Upper lobe of left lung (tissue), 6 donors: ENCODE measurements around the gene CEP68. TPM values are rescaled to one million over a fixed set of nuclear protein-coding genes. Genes with fewer than 3 reads are reported as not detected.

Experiments used
- ATAC-seq, 2 donors: fragments of 200-7000 bp; cut with Tn5 transposase; one replicate each; pipeline ENCODE4 v1.9.1; 2022; ENCODE audit warnings: mild to moderate bottlenecking in 2 of 2, moderate library complexity in 2 of 2; ENCODE audit not compliant: low FRiP score in 2 of 2
- DNase-seq, 2 donors: peaks; one replicate each; pipeline ENCODE4 v3.0.0-alpha.2; 2019 to 2020
- H3K27ac ChIP-seq, 4 donors: fragments of 200-600 bp; sonication (generic); one replicate each; pipeline ENCODE4 v1.5.1; 2016 to 2019
- H3K27me3 ChIP-seq, 4 donors: fragments of 200-600 bp; sonication (generic); one replicate each; pipeline ENCODE4 v1.5.1; 2017 to 2019
- H3K36me3 ChIP-seq, 4 donors: fragments of 200-600 bp; sonication (generic); one replicate each; pipeline ENCODE4 v1.5.1; 2016 to 2019
- H3K4me1 ChIP-seq, 4 donors: fragments of 200-600 bp; sonication (generic); one replicate each; pipeline ENCODE4 v1.5.1; 2018 to 2019
- H3K4me3 ChIP-seq, 4 donors: fragments of 200-600 bp; sonication (generic); one replicate each; pipeline ENCODE4 v1.5.1; 2017 to 2019; ENCODE audit warnings: mild to moderate bottlenecking in 2 of 4, moderate library complexity in 1 of 4
- H3K9me3 ChIP-seq, 4 donors: fragments of 200-600 bp; sonication (generic); one replicate each; pipeline ENCODE4 v1.5.1; 2018 to 2019
- EP300 ChIP-seq, 4 donors: sonication (generic); formaldehyde crosslinking; IDR thresholded peaks; one replicate each; pipeline ENCODE4 v1.5.1; 2017; ENCODE audit warnings: antibody characterized with exemption in 4 of 4, control low read depth in 2 of 4
- POLR2A ChIP-seq, 4 donors: fragments of 450-650 bp; IDR thresholded peaks; one replicate each; pipeline ENCODE4 v1.5.1; 2016 to 2017; ENCODE audit warnings: antibody characterized with exemption in 4 of 4, mild to moderate bottlenecking in 2 of 4
- POLR2AphosphoS5 ChIP-seq, 2 donors: sonication (generic); formaldehyde crosslinking; IDR thresholded peaks; one replicate each; pipeline ENCODE4 v1.5.1; 2017; ENCODE audit warnings: antibody characterized with exemption in 2 of 2
- WGBS, 2 donors: methylation state at CpG; one replicate each; pipeline ENCODE4 v1.1.5; 2017 to 2018; 5-methylcytosine and 5-hydroxymethylcytosine counted together
- total RNA-seq, 6 donors: library from RNA; depleted of rRNA in 4 of 6; stranded (reverse); fragments of >200 nt in 4 of 6; gene quantifications; one replicate each; pipeline versions ENCODE4 v1.1.0 to v1.2.1, GENCODE V29; 2016 to 2021
- TF ChIP-seq, protein P1 (sequence below), 6 experiments: fragments of 450-650 bp in 4 of 6; fragments of 200-600 bp in 2 of 6; sonication (generic) in 2 of 6; IDR thresholded peaks; one replicate each; pipeline ENCODE4 v1.5.1; 2016 to 2019; ENCODE audit warnings: antibody characterized with exemption in 6 of 6
- donor health status: DM: no; HTN: no; CAD: no; lungs with moderate emphysema.
- donor health status: DM: no; HTN: yes; CAD: no; lungs with severe emphysema.

CEP68 gene
- total RNA-seq, 6 donors from 2014 or later, result 9.4 to 24.1 (median 13.3) TPM

DNA sequence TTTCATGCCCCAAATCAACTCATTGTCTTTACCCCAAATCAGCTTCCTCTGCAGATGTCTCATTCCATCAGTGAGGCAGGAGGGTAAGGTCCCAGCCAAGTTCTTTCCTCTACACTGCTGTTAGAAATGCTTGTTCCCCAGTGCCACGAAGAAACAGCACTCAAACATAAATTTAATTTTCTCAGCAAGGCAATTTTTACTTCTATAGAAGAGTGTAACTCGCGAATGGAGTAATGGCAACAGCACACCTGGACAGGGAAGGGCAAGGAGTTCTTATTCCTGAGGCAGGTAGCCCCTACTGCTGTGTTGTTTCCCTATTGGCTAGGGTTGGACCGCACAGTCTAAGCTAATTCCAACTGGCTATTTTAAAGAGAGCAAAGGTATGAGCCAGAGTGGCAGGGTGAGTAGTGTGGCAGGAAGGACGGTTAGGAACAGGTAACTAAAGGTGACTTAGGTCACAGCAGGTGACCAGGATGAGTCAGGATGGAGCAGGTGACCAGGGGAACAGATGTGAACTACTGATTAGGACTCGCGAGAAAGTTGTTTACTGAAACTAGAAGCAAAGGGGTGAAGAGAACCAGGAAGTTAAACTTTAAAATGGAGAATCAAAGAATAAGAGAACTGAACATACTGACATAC lies 12.0 kb upstream of the CEP68 start:
- H3K27me3 ChIP-seq, result no peaks in the 10 kb centered on the region
- peaks cover 0 to 5% (median 2%) of the 10 kb centered on the region in 4 donors for H3K4me1 ChIP-seq
- 81 to 93% methylated on average over 7 of the region's 7 CpGs for WGBS, 2 donors
- H3K27ac ChIP-seq, result no peak overlapping the region
- no peaks in the 10 kb centered on the region for H3K36me3 ChIP-seq
- H3K9me3 ChIP-seq, result no peaks in the 10 kb centered on the region
- no peak for DNase-seq
- TF ChIP-seq, protein P1, sequence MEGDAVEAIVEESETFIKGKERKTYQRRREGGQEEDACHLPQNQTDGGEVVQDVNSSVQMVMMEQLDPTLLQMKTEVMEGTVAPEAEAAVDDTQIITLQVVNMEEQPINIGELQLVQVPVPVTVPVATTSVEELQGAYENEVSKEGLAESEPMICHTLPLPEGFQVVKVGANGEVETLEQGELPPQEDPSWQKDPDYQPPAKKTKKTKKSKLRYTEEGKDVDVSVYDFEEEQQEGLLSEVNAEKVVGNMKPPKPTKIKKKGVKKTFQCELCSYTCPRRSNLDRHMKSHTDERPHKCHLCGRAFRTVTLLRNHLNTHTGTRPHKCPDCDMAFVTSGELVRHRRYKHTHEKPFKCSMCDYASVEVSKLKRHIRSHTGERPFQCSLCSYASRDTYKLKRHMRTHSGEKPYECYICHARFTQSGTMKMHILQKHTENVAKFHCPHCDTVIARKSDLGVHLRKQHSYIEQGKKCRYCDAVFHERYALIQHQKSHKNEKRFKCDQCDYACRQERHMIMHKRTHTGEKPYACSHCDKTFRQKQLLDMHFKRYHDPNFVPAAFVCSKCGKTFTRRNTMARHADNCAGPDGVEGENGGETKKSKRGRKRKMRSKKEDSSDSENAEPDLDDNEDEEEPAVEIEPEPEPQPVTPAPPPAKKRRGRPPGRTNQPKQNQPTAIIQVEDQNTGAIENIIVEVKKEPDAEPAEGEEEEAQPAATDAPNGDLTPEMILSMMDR (IDR thresholded peaks at IDR 0.05), result no peak
- no peak overlapping the region for H3K4me3 ChIP-seq
- ATAC-seq, result no peak

DNA sequence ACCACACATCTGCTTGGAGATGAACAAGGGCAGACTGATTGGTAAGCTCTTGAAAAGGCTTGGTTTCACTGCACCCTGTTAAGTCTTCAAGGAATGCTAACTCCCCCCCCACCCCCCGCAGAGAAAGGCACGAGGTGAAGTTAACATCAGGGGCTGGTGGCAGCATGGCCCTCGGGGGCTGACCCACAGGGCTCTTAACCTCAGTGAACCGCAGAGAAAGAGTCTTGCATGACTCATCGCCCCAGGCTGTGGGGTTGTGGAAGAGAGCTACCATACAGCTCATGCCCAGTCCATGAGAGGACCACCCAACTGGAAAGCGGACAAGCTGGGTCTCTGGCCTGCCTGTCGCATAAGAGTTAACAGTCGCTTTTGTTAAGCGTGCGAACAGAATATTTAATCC lies 10.6 kb upstream of the CEP68 start:
- no peaks in the 10 kb centered on the region for H3K9me3 ChIP-seq
- no peaks in the 10 kb centered on the region for H3K27me3 ChIP-seq
- no peaks in the 10 kb centered on the region for H3K36me3 ChIP-seq
- DNase-seq (no peak), ATAC-seq (no peak)
- no peak overlapping the region for H3K4me3 ChIP-seq
- TF ChIP-seq POLR2AphosphoS5 (IDR thresholded peaks at IDR 0.05), result no peak
- TF ChIP-seq, protein P1 (IDR thresholded peaks at IDR 0.05), result no peak
- no peak for TF ChIP-seq POLR2A (IDR thresholded peaks at IDR 0.05)
- no peak for TF ChIP-seq EP300 (IDR thresholded peaks at IDR 0.05)
- no peak overlapping the region for H3K27ac ChIP-seq
- WGBS, 2 donors, result 84 to 93% methylated on average over 8 to 10 of the region's 10 CpGs
- peaks cover 0 to 4% (median under 1%) of the 10 kb centered on the region in 4 donors for H3K4me1 ChIP-seq

DNA sequence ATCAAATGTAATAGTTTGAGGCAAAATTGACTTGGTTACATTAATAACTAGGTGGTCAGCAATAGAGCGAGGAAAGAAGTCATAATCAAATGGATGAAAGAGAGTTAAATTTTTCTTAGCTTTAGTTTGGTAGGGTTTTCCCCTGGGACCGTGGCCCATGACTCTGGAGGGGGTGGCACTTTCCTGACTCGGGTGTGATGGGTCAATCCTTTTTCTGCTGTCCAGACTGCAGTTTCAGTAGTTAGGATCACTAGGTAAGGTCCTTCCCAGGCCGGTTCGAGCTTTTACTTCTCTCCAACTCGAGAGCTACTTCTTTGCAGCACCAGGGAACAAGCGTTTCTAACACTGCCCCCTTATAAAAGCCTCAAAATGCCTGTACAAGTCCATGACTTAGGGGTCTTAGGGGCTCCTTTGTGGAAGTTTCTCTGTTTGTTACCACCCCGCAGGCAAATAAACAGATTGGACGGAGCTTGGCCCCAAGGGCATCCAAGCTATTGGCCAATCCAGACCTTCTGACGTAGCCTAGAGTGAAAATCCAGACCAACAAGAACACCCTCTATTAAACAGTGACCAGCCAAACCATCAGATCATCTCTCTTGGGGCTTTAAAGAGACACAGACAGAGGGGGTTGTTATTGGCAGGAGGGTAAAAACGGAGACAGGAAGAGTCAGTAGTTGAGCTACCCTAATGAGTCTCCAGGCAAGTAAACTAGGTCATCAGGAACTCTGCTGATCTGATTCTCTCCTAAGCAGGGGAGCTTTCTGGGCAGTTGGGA lies 9.4 kb upstream of the CEP68 start:
- ATAC-seq, result peak in 1 of 2 donors; percentile 65
- H3K36me3 ChIP-seq, result no peaks in the 10 kb centered on the region

DNA sequence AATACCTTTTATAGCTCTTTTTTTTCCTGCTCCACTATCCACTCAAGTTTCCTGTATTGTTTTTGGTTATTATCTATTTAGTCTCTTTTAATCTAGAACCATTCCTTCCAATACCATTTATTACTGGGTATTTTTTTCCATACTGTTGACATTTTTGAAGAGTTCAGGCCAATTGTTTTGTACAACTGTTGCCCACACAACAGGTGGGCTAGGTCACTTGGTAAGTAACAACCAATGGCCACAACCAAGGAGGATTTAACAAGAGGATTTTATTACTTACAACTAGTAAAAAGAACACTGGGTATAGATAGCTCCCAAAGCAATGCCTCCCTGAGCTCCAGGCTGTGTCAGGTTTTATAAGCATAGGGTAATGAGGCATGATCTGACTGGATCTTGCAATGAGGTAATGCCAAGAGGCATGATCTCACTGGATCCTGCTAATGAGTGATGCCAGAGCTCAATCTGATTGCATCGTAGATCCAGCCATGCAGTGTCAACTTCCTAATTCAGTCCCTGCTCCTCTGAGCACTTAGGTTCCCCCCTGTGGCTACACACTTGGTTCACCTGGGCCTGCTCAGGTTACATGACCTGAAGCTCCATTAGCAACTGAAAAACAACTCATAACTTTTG lies 7.1 kb upstream of the CEP68 start:
- TF ChIP-seq, protein P1 (IDR thresholded peaks at IDR 0.05), result no peak
- TF ChIP-seq POLR2A (IDR thresholded peaks at IDR 0.05), result no peak
- TF ChIP-seq EP300 (IDR thresholded peaks at IDR 0.05), result no peak
- no peak for TF ChIP-seq POLR2AphosphoS5 (IDR thresholded peaks at IDR 0.05)
- DNase-seq (no peak), ATAC-seq (no peak)
- no peaks in the 10 kb centered on the region for H3K4me1 ChIP-seq
- WGBS, 2 donors, result 90 to 100% methylated on average over 1 of the region's 1 CpG
- no peaks in the 10 kb centered on the region for H3K27me3 ChIP-seq
- no peak overlapping the region for H3K27ac ChIP-seq
- no peak overlapping the region for H3K4me3 ChIP-seq
- H3K9me3 ChIP-seq, result no peaks in the 10 kb centered on the region
- no peaks in the 10 kb centered on the region for H3K36me3 ChIP-seq

More for the DNA sequence above, 9.4 kb upstream of the CEP68 start:
- 93 to 96% methylated on average over 11 of the region's 11 CpGs for WGBS, 2 donors
- H3K9me3 ChIP-seq, result no peaks in the 10 kb centered on the region
- H3K4me1 ChIP-seq, result peaks cover 0 to 4% (median 0%) of the 10 kb centered on the region in 4 donors
- no peaks in the 10 kb centered on the region for H3K27me3 ChIP-seq
- TF ChIP-seq EP300 (IDR thresholded peaks at IDR 0.05) (no peak), POLR2A (IDR thresholded peaks at IDR 0.05) (no peak), POLR2AphosphoS5 (IDR thresholded peaks at IDR 0.05) (no peak)
- TF ChIP-seq, protein P1 (IDR thresholded peaks at IDR 0.05), result no peak
- no peak for DNase-seq
- H3K27ac ChIP-seq, result no peak overlapping the region
- no peak overlapping the region for H3K4me3 ChIP-seq
